K562 (cell line): ENCODE data around the gene SHISA8.

Experiments
- ATF6 ChIP-seq: sonication (generic); formaldehyde crosslinking; IDR thresholded peaks from 2 replicates; pipeline ENCODE4 v1.4.0; 2020; ENCODE audit warnings: mild to moderate bottlenecking, missing genetic modification reagents
- POLR2A ChIP-seq: fragments of 450-650 bp; conservative IDR thresholded peaks from 2 replicates; pipeline ENCODE4 v1.6.1; 2016
- TRIM28 ChIP-seq: fragments of 450-650 bp; IDR thresholded peaks from 2 replicates; pipeline ENCODE4 v1.6.1; 2017

DNA sequence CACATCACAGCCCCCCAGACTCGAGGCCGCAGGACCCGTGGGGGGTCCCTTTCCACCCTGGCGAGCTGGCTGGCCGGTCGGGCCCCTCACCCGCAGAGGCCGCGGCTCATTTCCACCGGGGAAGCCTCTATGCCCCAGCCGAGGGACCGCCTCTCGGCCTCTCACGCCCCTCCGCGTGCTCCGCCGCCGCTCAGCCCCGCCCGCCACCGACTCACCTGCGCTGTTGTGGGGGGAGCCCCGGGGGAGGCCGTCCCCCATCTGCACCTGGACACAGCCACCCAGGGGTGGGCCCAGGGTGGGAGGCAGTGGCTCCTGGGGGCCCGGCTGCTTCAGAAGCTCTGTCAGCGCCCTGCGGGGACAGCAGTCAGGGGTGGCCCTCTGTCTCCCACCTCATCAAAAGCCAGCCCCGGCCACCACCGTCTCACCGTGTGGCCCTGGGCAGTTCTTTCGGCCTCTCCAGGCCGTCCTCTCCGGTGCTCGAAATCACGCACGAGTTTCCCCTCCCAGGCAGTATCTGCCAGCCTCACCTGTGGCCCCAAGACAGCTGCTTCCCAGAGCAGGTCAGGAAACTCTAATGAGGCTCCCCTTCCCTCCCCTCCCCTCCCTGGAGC, 3.8 kb downstream of the SHISA8 start:
- TF ChIP-seq TRIM28 = no peak
- TF ChIP-seq POLR2A = no peak
- no peak for TF ChIP-seq ATF6
